Hematopoietic multipotent progenitor cell treated with erythropoietin and hydrocortisone succinate and interleukin-3 and kit ligand, for 4 days (in vitro differentiated cells): Measurements from ENCODE around the gene TEKT2.

Source experiments
- DNase-seq: peaks from one replicate; pipeline ENCODE4 v3.0.0-alpha.2; 2015

TEKT2 gene

DNA sequence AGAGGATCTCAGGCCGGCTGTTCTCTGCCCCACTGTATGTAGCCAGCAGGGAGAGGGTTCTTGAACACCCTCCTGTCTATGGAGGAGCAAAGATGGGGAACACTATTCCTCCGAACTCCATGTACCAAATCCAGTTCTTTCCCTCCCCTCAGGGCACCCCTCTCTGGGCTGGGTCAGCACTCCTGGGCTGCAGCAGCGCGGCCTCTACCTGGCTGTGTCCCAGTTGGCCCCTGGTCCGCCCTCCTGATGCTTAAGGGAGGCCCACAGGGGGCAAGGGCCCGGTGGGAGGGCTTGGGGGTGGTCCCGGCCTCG, 4.3 kb downstream of the TEKT2 start:
- no peak for DNase-seq

DNA sequence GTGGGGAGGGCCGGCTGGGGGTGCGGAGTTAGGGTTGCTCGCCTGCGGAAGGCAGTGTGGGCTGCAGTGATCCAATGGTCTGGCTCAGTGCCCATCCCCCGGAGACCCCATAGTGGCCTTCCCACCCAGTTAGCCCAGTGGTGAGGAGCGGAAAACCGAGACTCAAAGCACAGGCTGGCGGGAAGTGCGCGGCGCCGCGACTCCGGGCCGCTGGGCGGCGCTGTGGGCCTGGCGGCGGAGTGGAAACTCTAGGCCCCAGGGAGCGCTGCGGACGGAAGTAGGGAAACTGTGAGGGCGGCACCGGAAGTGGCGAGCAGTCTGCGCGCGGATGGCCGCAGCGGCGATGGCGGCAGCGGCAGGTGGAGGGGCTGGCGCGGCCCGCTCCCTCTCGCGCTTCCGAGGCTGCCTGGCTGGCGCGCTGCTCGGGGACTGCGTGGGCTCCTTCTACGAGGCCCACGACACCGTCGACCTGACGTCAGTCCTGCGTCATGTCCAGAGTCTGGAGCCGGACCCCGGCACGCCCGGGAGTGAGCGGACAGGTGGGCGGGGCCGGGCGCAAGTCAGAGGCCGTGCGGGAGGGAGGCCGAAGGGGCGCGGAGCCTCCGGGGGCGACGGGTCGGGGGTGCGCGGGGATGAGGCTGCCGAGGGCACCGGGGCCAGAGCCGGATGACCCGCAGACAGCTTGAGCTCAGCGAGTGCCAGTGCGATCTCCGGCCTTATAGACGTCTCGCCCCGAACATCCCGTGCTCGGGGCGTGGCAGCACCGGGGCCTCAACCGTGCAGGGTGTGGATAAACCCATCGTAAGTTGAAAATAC, 4.9 kb downstream of the TEKT2 start, which contains the start of gene ADPRS:
TSS of gene ADPRS (plus strand) at position 316 of the 816 bp plus-strand sequence. CDS start at position 329, 13 bp downstream.
- DNase-seq, result peak; percentile 96

DNA sequence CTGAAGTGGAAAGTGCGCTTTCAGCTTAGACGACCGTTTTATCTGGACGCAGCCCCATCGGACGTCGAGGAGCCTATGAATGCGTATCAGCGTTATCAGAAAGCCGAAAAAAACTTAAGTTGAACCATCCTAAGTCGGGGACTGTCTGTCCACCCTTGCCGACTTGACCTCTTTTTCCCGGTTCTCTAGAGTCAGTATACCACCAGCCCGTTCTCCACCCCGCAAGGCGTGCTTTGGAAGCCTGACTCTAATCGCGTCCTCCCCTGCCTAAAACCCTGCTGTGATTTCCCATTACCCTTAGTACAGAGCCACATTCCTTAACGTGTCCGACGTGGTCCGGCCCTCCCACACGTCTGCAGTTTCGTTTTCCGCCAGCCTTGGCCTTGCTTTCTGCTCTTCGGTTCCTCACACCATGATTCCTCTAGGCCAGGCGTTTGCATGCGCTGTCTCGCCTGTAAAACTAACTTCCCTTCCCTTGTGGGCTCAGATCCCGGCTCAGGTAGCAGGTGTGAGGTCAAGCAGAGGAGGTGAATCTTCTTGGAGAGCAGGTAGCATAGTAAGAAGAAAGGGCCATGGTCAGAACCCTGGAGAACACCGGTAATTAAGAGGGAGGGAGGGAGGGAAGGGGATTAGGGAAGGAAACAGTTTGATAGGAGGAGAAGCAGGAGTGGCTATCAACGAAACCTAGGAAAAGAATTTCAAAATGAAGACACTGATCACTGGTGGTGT, 5.7 kb downstream of the TEKT2 start:
- DNase-seq, result peak; percentile 36

DNA sequence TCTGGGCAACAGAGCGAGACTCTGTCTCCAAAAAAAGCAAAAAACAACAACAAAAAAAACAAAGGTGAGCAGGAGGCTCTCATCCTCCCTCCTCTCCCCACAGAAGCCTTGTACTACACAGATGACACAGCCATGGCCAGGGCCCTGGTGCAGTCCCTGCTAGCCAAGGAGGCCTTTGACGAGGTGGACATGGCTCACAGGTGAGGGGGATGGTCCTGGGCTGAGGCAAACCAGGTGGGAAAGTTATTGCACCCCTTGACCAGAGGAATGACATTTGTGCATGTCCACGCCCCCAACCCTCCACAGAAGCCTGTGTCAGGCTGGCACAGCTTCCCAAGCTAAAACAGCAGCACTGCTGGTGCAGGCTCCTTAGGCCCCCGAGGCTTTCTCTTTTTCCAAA, 7.2 kb downstream of the TEKT2 start:
- no peak for DNase-seq

DNA sequence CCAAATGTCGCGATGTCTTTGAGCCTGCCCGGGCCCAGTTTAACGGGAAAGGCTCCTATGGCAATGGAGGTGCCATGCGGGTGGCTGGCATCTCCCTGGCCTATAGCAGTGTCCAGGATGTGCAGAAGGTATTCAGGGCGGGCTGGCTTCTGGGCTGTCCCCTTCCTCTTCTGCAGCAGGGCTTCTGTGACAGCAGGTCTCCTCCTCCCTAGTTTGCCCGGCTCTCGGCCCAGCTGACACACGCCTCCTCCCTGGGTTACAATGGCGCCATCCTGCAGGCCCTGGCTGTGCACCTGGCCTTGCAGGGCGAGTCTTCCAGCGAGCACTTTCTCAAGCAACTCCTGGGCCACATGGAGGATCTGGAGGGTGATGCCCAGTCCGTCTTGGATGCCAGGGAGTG, 7.8 kb downstream of the TEKT2 start:
- DNase-seq, result no peak

DNA sequence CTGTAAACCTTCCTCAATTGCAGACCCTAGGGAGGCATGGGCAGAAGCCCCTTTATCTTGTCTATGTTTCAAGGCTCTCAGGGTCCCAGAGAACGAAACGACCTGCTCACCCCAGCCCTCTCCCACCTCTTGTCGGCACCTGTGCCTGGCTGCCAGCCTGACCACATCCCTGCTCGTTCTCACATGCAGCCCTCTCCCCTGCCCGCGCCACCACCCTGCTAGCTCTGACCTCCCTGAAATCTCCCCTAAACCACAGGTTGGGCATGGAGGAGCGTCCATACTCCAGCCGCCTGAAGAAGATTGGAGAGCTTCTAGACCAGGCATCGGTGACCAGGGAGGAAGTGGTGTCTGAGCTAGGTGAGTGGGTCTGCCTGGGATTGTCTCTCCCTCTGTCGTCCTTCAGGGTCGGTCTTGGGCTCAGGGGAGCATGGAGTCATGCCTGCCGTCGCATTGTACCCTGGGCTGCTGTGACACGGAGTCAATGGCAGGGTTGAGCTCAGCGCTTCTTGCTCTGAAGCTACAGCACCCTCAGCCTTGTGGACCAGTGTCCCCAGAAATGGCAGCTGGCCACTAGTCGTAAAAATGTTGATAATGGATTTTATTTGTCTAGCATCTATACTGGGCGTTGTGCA, 8.4 kb downstream of the TEKT2 start:
- DNase-seq, result no peak

DNA sequence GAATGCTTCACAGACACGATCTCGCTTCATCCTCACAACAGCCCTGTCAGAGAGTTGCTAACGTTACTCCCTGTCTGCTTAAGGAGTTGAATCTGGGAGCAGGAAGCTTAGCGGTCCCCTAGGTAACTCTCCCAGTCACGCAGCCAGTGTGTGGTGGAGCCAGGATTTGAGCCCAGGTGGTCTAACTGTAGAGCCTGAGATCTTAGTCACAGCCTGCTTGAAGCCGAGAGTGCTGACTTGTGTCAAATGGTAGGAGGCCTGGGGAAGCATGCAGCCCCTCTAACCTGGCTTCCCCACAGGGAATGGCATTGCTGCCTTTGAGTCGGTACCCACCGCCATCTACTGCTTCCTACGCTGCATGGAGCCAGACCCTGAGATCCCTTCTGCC, 8.9 kb downstream of the TEKT2 start:
- DNase-seq, result no peak

DNA sequence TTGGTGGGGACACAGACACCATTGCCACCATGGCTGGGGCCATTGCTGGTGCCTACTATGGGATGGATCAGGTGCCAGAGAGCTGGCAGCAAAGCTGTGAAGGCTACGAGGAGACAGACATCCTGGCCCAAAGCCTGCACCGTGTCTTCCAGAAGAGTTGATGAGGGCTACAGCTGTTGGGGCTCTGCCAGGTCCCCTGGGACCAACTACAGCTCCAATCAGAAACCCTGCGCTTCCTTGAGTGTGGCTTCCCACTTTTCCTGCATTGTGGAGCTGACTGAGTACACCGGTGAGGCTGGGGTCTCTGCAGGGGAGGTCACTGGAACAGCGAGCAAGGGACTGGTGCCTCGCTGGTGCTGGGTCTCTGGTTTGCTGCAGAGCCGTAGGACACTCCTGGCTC, 9.3 kb downstream of the TEKT2 start:
- no peak for DNase-seq

DNA sequence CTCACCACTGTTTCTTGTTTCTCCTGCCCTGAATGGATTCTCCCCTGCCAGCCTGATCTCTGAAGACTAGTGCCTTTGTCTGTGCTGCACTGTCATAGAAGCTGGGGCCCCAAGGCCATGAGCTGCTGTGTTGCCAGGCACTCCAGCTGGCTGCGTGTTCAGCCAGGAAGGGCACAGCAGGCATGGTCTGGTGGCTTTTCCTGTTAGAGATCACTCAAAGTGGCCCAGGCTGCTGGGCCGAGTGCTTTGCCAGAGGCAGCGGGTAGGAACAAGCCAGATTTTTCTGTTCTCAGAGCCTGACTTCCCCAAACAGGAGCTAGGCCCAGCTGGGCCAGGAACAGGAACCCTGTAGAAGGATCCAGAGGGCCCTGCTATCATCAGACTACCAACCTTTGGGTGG, 10.0 kb downstream of the TEKT2 start:
- DNase-seq, result no peak

DNA sequence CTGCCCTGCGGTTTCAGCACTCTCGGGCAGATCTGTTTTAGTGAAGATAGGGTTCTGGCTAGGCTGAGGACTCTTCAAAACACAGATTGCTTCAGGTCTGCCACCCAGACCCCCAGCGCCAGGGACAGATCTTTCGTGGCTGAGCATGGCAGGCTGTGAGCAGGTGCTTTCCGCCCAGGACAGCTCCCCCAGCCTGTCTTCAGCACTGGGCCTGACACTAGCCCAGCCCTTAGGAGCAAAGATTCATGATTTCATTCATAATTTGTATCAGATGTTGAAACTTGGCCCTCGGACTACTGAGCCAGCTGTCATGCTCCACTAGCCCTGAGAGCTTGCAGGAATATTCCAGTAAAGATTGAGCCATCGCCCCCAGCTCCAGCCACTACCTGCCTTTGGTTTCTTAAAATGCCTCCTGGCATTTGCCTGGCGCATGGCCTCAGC, 10.7 kb downstream of the TEKT2 start:
- no peak for DNase-seq

DNA sequence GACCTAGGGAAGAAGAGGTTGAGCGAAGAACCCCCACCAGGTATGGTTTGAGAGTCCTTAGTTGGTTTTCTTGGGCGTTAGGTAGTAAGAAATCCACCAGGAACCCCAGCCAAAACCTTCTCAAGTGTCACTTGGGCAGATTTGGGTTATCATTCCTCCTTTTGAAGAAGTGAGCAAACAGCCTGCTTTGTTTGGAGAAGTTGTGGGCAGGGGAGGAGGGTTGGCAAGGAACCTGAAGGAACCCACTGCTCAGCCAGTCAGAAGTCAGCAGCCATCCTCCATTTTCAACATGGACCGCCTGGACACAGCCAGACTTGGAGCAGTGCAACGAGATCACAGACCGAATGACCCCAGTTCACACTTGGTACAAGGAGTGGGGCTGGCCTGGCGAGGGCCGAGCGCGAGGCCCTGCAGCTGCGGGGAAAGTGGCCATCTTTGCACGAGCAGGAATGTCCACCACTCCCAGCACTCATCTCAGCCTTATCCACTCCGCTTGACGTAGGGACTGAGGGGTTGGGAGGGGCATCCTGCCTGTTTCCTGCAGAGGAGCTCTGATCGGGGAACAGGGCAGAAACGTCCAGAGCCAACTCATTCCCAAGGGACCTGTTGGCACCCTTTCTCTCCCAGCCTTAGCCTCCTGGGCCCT, 12.0 kb downstream of the TEKT2 start:
- peak; percentile 49 for DNase-seq

DNA sequence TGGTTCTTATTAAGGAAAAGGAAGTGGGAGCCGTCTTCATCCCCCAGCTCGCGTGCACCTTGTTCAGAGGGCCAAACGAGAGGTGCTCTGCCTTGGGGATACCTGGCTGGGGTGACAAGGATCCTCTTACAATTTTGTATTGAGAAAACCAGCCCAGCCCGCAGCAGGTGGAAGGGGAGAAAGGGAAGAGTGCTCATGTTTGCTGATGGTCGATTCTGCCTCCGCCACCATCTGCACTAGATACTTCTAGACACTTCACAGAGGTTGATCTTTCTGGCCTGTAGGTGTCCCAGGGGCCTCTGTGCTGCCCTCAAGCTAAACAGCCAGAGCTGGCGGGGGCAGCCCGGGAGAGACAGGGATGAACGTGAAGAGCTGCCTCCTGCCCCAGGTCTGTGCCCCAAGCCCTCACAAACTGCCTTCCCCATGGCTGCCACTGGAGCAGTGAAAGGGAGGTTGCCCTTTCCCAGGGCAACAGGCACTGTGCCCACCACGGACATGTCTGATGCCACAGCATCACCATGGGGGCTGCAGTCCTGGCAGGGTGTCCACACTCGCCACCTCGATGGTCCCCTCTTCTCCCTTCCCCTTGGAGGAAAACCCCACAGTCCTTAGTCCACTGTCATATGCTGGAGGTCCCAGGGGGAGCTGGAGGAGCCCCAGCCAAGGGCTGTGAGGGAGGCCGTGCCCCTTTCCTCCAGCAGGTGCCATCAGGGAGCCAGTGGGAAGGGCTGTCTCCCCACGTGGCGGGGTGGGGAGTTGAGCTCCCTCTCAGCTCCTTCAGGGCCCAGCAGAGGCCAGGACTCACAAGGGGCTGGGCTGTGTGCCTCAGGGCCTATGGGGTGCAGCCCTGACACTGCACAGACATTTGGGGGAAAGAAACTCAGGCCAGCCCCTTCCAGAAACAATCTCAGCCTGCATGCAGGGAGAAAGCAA, 12.9 kb downstream of the TEKT2 start:
- DNase-seq, result peak; percentile 61

DNA sequence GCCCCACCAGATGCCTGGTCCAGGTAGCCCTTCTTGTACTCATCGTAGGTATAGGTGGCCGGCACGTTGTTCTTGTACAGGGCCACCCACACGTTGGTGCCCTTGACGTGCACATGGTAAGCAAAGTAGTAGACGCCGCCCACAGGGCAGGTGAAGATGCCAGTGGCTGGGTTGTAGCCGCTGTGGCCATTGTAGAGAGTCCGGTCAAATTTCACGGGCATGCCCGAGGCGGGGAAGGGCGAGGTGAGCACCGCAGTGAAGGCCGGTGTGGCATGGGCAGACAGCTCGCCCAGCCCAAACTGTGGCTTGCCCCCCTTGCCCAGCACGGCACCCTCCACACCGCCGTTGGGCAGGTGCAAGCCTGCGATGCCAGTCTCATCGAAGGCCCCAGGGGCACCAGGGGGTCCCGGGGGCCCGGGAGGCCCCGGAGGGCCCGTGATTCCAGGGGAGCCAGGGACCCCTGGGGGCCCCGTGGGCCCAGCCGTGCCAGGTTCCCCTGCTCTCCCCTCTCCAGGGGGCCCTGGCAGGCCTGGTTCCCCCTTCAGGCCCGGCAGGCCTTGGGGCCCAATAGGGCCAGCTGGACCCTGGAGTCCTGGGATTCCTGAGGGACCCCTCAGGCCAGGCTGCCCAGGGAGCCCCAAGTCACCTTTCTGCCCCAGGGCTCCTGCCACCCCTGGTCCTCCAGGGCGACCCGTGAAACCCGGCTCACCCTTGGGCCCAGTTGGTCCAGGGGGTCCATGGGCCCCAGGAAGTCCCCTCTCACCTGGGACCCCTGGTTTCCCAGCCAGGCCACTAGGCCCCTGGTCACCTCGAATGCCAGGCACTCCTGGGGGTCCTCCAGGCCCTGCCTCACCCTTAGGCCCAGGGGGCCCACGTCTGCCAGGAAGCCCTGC, 14.0 kb downstream of the TEKT2 start:
- no peak for DNase-seq

DNA sequence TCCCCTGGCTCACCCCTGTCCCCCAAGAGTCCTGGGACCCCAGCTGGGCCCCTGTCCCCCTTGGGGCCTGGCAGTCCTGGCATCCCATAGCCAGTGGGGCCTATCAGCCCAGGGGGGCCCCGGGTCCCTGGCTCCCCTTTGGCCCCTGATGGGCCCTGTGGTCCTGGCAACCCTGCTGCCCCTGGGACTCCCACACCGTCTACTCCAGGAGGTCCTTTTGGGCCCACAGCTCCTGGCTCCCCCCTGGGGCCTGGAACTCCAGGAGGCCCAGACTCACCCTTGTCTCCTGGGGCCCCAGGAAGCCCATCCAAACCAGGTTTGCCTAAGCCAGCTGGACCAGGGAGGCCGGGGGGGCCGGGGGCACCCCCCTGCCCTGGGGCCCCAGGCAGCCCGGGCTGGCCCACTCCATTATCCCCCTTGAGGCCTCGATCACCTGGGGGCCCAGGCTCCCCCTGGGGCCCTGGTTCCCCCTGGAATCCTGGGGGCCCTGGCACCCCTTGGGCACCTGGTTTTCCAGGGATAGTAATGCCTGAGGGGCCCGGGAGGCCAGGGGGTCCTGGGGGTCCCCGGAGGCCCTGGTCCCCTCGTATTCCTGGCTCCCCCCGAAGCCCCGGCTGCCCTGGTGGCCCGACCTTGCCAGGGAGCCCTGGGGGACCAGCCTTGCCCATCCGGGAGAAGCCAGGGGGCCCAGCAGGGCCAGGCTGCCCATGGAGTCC, 14.9 kb downstream of the TEKT2 start:
- DNase-seq, result no peak

DNA sequence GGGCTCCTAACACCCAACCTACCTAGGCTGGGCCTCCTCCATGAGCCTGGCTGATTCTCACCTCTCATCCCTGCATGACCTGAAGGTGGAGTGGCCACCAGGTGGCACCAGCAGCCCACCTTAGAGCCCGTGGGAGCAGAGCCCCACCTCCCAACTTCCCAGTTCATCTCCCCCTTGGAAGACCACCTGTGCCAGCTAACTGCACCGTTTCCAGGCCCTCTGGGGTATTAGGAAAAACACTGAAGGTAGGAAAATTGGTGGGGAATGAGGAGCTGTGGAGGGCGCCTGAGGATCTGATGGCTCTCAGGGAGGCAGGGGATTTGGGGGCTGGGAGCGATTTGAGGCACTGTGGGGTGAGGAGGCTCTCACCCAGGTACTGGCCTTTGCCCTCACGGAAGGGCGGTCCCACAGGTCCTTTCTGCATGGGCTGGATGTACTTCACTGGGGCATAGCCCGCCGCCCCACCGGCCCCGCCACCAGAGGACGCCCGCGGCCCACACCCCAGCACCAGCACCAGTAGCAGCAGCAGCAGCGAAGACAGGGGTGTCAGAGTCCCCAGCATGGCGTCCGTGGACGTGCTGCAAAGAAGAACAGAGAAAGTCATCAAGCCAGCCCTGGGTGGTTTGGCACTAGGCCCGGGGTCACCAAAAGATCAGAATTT, 15.9 kb downstream of the TEKT2 start:
- peak; percentile 87 for DNase-seq

DNA sequence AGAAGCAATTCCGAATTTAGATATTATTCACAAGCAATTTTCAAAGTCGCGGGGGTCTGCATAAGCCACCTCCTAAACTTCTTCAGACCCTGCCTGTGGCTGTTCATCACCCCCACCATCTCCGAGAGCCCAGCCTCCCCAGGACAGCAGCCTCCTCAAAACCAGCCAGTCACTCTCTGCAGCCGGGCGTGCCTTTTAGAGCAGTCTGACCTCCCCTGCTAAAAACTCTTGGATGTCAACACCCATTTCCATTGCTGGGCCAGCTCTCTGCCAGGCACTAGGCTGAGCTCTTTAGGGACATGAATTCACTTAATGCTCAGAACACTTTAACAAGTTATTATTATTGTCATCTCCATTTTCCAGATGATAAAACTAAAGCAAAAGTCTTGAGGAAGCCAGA, 16.5 kb downstream of the TEKT2 start:
- DNase-seq, result peak; percentile 41

DNA sequence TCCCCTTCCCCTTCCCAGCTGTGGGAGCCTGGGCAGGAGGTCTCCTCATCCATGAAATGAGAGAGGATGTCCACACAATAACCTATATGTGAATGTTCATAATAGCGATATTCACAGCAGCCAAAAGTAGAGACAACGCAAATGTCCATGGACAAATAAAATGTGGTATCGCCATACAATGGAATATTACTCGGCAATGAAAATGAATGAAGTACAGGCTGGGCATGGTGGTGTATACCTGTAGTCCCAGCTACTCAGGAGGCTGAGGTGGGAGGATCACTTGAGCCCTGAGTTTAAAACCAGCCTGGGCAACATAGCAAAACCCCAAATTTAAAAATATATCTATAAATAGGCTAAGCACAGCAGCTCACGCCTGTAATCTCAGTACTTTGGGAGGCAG, 17.7 kb downstream of the TEKT2 start:
- no peak for DNase-seq

DNA sequence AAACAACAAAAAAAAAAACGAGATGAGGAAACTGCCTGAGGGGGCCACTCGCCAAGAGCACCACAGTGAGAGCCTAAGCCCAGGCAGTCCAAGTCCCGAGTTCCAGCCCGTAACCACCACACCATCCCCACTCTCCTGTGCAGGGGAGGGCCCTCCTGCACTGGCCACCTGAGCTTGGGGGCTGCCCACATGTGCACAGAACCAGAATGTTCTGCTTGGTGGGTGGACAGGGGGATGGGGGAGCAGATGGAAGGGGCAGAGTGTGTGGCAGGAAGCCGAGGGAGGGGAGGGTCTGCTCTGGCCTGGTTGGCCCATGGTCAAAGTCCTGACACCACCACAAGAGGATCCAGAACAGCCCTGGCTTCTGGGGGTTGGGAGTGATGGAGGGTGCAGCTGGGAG, 22.4 kb downstream of the TEKT2 start:
- DNase-seq, result no peak

DNA sequence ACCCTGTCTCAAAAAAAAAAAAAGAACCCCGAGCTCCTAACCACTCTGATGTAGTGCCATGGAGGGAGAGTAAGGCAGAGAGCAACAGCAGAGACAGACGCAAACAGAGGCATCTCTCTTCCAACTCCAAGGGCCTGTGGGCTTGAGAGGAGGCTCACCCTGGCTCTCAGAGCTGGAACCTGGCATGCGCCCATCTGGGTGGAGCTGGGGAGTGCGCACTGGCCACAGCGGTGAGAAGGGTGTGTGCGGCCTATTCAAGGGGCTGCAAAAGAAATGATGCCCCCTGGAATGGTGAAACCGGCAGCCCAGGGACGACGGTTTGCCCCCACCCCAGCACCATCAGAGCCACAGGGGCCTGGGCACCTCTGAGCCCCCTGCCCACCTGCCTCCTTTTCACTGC, 23.5 kb downstream of the TEKT2 start:
- DNase-seq, result no peak

DNA sequence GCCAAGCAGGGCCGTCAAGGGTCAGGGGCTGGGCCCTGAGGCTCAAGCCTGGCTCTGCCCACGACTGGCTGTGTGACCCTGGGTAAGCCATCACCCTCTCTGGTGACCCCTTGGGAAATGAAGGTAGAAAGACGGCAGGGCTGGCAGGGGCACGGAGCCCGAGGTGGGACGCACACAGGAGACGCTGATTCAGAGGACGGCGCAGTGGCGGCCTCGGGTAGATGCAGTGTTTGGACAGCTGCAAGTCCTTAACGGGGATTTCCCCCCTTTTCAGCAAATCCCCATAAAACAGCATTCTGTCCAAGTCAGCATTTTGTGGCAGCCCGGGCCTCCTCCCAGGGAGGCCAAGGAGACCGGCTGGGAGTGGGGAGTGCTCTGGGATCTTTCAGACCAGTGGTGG, 24.4 kb downstream of the TEKT2 start:
- DNase-seq, result no peak
